ENCODE data around the gene HSD17B13. TPM values are rescaled to one million over a fixed set of nuclear protein-coding genes. Genes with fewer than 3 reads are reported as not detected.

Gene HSD17B13
- polyA plus RNA-seq, 1 of the 3 experiments (the other 2 are of a cell fraction): 0.13 TPM

- Histone ChIP-seq H3K27ac (ENCODE audit: low read depth in 2 of 2, low read length in 1 of 2) (no peak overlapping the region), H3F3A (replicated peaks; ENCODE audit: insufficient read depth) (no peaks in the 10 kb centered on the region), H3K4me3 (ENCODE audit: low read depth in 2 of 2, low read length in 1 of 2) (no peak overlapping the region), H3K27me3 (ENCODE audit: insufficient read depth) (no peaks in the 10 kb centered on the region), H3K79me2 (ENCODE audit: insufficient read depth) (no peaks in the 10 kb centered on the region), H3K9ac (no peak overlapping the region), H3K4me1 (ENCODE audit: control insufficient read depth in 1 of 2, insufficient read depth in 2 of 2, low read depth in 1 of 2, low read length in 1 of 2) (no peaks in the 10 kb centered on the region), H3K4me2 (no peak overlapping the region), H3K36me3 (replicated peaks in 1 of 2; ENCODE audit: control insufficient read depth in 1 of 2, insufficient read depth in 2 of 2, low read length in 1 of 2) (no peaks in the 10 kb centered on the region), H2AFZ (ENCODE audit: low read depth) (no peak overlapping the region), H3K9me2 (no peaks in the 10 kb centered on the region), H3K9me3 (no peaks in the 10 kb centered on the region), H4K20me1 (ENCODE audit: insufficient read depth) (no peaks in the 10 kb centered on the region)
- ChIA-PET POLR2A (no interaction called here), CTCF (interaction anchor here (1.3 kb wide), 1 partner anchor 362 kb away, joined by 3 read pairs; no protein-coding TSS in a partner anchor)
- WGBS (ENCODE audit: low lambda C conversion rate): 58% methylated on average over 2 of the region's 2 CpGs
- TF ChIP-seq RFX5 (IDR thresholded peaks at IDR 0.05; ENCODE audit: low read length) (no peak), MXI1 (IDR thresholded peaks at IDR 0.05; ENCODE audit: low read depth, low read length) (no peak), POLR2AphosphoS5 (IDR thresholded peaks at IDR 0.05; ENCODE audit: low read depth, low read length) (no peak), CHD2 (IDR thresholded peaks at IDR 0.05; ENCODE audit: low read length, partially characterized antibody) (no peak), MAX (IDR thresholded peaks at IDR 0.05; ENCODE audit: low read depth) (no peak), FOXJ3 (CRISPR knock-in tag; IDR thresholded peaks at IDR 0.05) (no peak), EP300 (IDR thresholded peaks at IDR 0.05; ENCODE audit: borderline replicate concordance in 1 of 2, low read depth in 1 of 2, low read length in 1 of 2) (no peak), IRF3 (IDR thresholded peaks at IDR 0.05; ENCODE audit: low read depth, low read length) (no peak), REST (IDR thresholded peaks at IDR 0.05; ENCODE audit: low read depth, low read length) (no peak), NFIC (IDR thresholded peaks at IDR 0.05; ENCODE audit: borderline replicate concordance) (no peak), CTCF (IDR thresholded peaks at IDR 0.05) (no peak), NRF1 (IDR thresholded peaks at IDR 0.05; ENCODE audit: low read depth, low read length) (no peak)
- no peak for DNase-seq
These were observed 64.0 kb downstream of the HSD17B13 start for GRCh38 chr4:87258677-87259076.
